ENCODE measurements around the gene C11orf98.

- TF ChIP-seq CTCF (conservative IDR thresholded peaks at IDR 0.05 in 1 of 2, IDR thresholded peaks at IDR 0.05 in 1 of 2; ENCODE audit: extremely low read depth in 1 of 2, insufficient read depth in 1 of 2, low read depth in 1 of 2, low read length in 2 of 2) (no peak), EZH2 (IDR thresholded peaks at IDR 0.05; ENCODE audit: borderline replicate concordance, low read length) (no peak)
Measured at GRCh38 chr11:62613291-62613778, 51.7 kb downstream of the C11orf98 start.

All from mammary epithelial cell (primary cell).